ENCODE data around the gene PLPPR2.
A peak's percentile ranks its signal among the peaks of the same experiment; 100 is the strongest.

DNA sequence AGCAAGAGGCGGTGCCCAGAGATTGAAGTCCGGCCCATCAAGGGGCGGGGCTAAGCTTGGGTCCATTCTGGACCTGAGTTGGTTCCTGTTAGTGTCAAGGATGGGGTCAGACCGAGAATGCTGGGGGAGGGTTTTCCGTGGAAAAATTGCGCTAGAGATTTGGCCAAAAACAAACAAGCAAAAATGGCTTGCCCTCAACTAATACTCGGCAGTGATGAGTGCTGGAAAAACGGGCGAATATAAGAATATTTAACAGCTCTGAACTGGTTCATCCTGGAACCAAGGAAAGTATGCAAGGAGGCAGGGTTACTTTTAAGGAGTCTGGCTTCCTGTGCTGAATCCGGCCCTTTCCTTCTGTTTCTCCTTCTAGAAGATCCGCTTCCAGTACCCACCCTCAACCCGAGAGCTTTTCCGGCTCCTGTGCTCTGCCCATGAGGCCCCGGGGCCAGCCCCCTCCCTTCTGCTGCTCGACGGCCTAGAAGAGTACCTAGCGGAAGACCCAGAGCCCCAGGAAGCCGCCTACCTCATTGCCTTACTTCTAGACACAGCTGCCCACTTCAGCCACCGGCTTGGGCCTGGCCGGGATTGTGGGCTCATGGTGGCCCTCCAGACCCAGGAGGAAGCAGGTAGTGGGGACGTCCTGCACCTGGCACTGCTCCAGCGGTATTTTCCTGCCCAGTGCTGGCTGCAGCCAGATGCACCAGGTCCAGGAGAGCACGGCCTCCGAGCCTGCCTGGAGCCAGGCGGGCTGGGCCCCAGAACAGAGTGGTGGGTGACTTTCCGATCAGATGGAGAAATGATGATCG lies 20.1 kb downstream of the PLPPR2 start:
- TF ChIP-seq TAF1 (IDR thresholded peaks at IDR 0.05; ENCODE audit: borderline replicate concordance, low read depth, low read length) (peak; percentile 34; the same call in 1 of the 2 replicates), POLR2AphosphoS5 (IDR thresholded peaks at IDR 0.05; ENCODE audit: low read depth, low read length) (no peak; the same call in 1 of the 2 replicates)

All from GM12892 (cell line).